Measurements from ENCODE around the gene TP53I13. TPM values are rescaled to one million over a fixed set of nuclear protein-coding genes. Genes with fewer than 3 reads are reported as not detected.
A peak's percentile ranks its signal among the peaks of the same experiment; 100 is the strongest.

Gene TP53I13
- total RNA-seq, 6 experiments from 2014 or later: 31.3 to 36.6 (median 35.3) TPM

- H3K36me3 Mint-ChIP-seq (ENCODE audit: low read depth): peaks cover 5% of the 10 kb centered on the region; the same call in 1 of the 2 replicates
- peak overlapping the region; percentile 96 for H3K4me3 Mint-ChIP-seq
- peak overlapping the region; percentile 81 for H3K27ac Mint-ChIP-seq
- DNase-seq: peak; percentile 77
- no peaks in the 10 kb centered on the region; the same call in 1 of the 2 replicates for H3K27me3 Mint-ChIP-seq (ENCODE audit: insufficient read depth)
- no peak for TF ChIP-seq CTCF (IDR thresholded peaks at IDR 0.05)
- no peaks in the 10 kb centered on the region for H3K9me3 Mint-ChIP-seq
- H3K4me1 Mint-ChIP-seq (ENCODE audit: low read depth): peaks cover 22% of the 10 kb centered on the region
Observed at GRCh38 chr17:29569245-29569950, 897 bp downstream of the TP53I13 start.

- H3K27ac Mint-ChIP-seq: peak overlapping the region; percentile 32; the same call in 1 of the 2 replicates
- no peak overlapping the region; the same call in 1 of the 2 replicates for H3K4me3 Mint-ChIP-seq
- H3K4me1 Mint-ChIP-seq (ENCODE audit: low read depth): peaks cover 22% of the 10 kb centered on the region
- no peak for DNase-seq
- no peaks in the 10 kb centered on the region for H3K9me3 Mint-ChIP-seq
- H3K27me3 Mint-ChIP-seq (ENCODE audit: insufficient read depth): no peaks in the 10 kb centered on the region; the same call in 1 of the 2 replicates
- TF ChIP-seq CTCF (IDR thresholded peaks at IDR 0.05): no peak
- H3K36me3 Mint-ChIP-seq (ENCODE audit: low read depth): peaks cover 5% of the 10 kb centered on the region; the same call in 1 of the 2 replicates
Observed at GRCh38 chr17:29570521-29570920, 2.0 kb downstream of the TP53I13 start.

GRCh38 chr17:29571486-29571882, 3.0 kb downstream of the TP53I13 start:
- Mint-ChIP-seq H3K9me3 (no peaks in the 10 kb centered on the region), H3K4me1 (ENCODE audit: low read depth) (peaks cover 22% of the 10 kb centered on the region), H3K27ac (no peak overlapping the region), H3K4me3 (no peak overlapping the region), H3K27me3 (ENCODE audit: insufficient read depth) (no peaks in the 10 kb centered on the region; the same call in 1 of the 2 replicates), H3K36me3 (ENCODE audit: low read depth) (peaks cover 5% of the 10 kb centered on the region; the same call in 1 of the 2 replicates)
- DNase-seq: no peak
- no peak for TF ChIP-seq CTCF (IDR thresholded peaks at IDR 0.05)

GRCh38 chr17:29571883-29572681, 3.6 kb downstream of the TP53I13 start:
- Mint-ChIP-seq H3K4me3 (no peak overlapping the region), H3K4me1 (ENCODE audit: low read depth) (peaks cover 22% of the 10 kb centered on the region), H3K9me3 (no peaks in the 10 kb centered on the region), H3K27ac (no peak overlapping the region), H3K36me3 (ENCODE audit: low read depth) (peaks cover 5% of the 10 kb centered on the region; the same call in 1 of the 2 replicates), H3K27me3 (ENCODE audit: insufficient read depth) (no peaks in the 10 kb centered on the region; the same call in 1 of the 2 replicates)
- DNase-seq: no peak
- TF ChIP-seq CTCF (IDR thresholded peaks at IDR 0.05): no peak

- Mint-ChIP-seq H3K4me3 (no peak overlapping the region), H3K9me3 (no peaks in the 10 kb centered on the region), H3K27me3 (ENCODE audit: insufficient read depth) (no peaks in the 10 kb centered on the region; the same call in 1 of the 2 replicates), H3K36me3 (ENCODE audit: low read depth) (peaks cover 5% of the 10 kb centered on the region; the same call in 1 of the 2 replicates), H3K27ac (peak overlapping the region; percentile 16; the same call in 1 of the 2 replicates), H3K4me1 (ENCODE audit: low read depth) (peaks cover 22% of the 10 kb centered on the region)
- peak; percentile 34 for DNase-seq
- TF ChIP-seq CTCF (IDR thresholded peaks at IDR 0.05): peak; percentile 87
Observed at GRCh38 chr17:29572691-29573557, 4.4 kb downstream of the TP53I13 start.
